Left lobe of liver (tissue), 2 donors: Measurements from ENCODE around the gene IL16. TPM values are rescaled to one million over a fixed set of nuclear protein-coding genes. Genes with fewer than 3 reads are reported as not detected.
"Not testable (repeated sequence)": the region's sequence is repeated elsewhere in the genome, so short reads cannot be mapped to it uniquely, and the experiment has no call there.

Source experiments
- ATAC-seq: fragments of 200-7000 bp; cut with Tn5 transposase; one replicate; pipeline ENCODE4 v1.9.1; 2020; ENCODE audit warnings: mild to moderate bottlenecking, moderate library complexity
- DNase-seq: peaks from one replicate; pipeline ENCODE4 v3.0.0-alpha.2; 2020; ENCODE audit warnings: low spot score
- total RNA-seq: library from RNA; stranded (reverse); gene quantifications from one replicate; pipeline ENCODE4 v1.2.1, GENCODE V29; 2021
- donor health status: DM: no; HTN: no; CAD: no; lungs with moderate emphysema.
- donor health status: DM: no; HTN: yes; CAD: no.

IL16 gene
- total RNA-seq = 2.1 TPM

DNA sequence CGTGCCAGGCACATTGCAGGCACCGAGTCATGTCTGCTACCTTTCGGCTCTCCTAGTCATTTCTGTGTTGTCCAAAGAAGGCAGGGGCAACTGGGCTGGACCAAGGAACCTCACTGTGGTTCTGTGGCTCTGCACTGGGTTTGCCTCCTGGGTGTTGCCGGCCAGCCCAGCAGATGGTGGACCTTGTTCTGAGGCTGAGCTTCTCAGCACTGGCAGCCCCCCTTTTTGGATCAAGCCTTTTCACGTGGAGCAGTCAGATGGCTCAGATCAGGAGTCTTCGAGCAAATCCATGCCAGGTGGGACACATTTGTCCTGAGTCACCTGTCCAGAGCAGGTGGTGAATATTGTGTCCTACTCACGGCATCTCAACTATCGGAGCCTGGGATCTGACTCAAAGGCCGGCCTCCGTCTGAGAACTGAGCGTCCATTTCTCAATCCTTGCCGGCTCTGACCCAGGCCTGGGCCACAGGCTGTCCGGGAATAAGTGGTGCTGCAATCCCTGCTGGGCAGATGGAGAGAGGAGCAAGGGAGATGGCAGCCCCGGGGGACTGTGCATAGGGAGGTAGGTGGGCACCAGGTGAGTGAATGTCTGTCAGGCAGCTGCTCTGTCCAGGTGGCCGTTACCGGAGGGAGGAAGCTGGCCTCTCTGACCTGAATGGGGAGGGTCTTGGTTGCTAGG lies at the start of gene IL16:
Gene IL16 (plus strand): TSS at position 304 of the 679 bp plus-strand sequence. CDS start 28,521 bp downstream, outside the sequence.
- ATAC-seq (no peak), DNase-seq (no peak)

DNA sequence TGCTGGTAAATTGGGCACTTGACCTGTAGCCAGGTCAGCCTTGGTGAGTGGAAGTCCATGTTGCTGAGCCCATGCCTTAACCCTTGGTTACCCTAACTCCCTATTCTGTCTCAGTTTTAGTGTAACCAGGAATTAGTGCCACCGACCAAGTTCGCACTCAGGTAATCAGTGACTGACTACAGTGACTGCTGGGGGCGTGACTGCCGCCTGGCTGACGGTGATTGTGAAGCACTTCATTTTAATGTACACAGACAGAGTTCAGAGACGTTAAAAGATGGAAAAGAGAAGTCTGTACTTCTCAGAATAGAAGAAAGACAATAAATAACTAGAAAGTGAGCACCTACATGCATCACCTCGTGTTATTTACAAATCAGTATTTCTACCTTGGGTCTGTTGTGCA lies 45.3 kb upstream of the IL16 start:
- no peak for ATAC-seq
- DNase-seq = no peak

DNA sequence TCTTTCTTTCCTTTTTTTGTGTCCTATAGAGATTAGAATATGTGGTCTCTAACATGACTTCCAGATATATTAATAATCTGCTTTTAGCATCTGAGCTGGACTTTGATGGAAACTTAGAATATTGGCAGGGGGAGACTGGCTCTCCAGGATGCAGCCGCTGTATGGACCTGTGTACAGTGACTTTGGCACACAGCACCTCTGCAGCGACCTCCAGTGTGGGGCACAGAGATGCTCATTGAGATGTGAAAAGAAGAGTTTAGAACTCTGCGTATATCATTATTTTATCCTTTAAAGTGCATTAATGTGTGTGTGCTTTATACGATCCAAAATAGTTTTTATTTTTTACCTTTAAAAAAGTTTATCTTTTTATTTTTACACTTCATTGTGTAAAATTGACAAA lies 44.3 kb upstream of the IL16 start:
- DNase-seq = no peak
- ATAC-seq = no peak

DNA sequence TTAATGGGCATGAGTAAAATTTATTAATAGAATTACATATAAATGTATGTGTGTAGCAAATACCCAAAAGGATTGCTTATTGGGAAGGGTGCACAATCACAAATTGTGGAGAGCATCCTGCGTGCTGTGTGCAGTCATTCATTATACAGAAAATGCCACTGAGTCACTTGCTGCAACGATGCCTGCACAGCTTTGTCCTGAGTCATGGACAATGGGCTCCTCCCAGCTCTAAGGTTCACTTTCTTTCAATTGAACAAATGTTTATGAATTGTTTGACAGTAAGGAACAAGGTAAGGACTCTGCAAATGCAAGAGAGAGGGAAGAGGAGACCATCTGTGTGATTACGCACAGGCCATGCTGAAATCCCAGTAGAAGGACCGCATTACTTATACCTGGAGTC lies 43.9 kb upstream of the IL16 start:
- no peak for ATAC-seq
- DNase-seq = no peak

DNA sequence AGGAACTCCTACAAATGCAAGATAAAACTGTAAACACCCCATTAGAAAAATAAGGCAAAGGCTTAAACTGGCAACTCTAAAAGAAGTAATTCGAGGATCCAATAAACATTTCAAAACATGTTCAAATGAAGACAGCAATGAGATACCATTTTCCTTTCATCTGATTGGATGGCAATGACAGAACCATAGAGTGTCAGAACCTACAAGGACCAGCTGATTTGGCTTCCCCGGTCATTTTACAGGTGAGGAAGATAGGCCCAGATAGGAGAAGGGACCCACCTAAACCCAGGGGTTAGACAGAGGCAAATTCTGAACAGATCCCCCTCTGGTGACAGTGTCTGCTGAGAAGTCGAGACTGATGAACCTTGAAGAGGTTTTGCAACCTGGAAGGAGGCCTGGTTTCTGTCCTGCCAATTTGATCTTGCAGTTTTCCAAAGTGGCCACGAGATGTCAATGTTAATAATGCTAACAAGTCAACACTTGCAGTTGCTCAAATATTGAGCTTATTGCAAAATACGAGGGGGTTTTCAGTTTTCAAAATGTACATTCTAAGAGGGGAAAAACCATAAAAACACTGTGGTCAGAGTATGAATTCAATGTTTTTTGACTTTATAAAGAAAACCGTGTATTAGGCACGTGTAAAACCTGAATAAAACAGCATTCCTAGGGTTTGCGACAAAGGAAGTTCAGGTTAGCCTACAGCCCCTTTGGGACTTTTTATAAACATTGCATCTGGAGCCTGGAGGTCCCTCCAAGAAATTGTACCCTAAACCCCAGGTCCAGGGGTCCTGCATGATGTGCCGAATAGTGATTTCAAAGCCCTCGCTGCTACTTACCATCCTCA lies 41.1 kb upstream of the IL16 start:
- ATAC-seq = peak; percentile 95
- peak; percentile 54 for DNase-seq

DNA sequence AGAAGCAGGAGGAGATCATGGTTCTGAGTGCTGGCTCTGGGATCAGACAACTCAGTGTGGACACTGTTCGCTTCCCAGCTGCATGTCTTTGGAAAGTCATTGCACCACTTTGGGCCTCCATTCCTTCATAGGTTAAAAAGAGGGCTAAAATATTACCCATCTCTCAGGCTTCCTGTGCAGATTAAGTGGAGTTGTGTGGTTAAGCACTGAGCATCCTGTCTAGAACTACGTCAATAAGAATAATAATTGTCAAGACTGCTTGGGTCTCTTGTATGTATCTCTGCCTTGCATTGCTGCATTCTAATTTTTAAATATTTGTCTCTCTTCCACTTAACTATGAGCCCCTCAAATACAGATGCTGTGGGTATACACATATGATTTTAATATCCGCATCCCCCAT lies 40.4 kb upstream of the IL16 start:
- DNase-seq = no peak

DNA sequence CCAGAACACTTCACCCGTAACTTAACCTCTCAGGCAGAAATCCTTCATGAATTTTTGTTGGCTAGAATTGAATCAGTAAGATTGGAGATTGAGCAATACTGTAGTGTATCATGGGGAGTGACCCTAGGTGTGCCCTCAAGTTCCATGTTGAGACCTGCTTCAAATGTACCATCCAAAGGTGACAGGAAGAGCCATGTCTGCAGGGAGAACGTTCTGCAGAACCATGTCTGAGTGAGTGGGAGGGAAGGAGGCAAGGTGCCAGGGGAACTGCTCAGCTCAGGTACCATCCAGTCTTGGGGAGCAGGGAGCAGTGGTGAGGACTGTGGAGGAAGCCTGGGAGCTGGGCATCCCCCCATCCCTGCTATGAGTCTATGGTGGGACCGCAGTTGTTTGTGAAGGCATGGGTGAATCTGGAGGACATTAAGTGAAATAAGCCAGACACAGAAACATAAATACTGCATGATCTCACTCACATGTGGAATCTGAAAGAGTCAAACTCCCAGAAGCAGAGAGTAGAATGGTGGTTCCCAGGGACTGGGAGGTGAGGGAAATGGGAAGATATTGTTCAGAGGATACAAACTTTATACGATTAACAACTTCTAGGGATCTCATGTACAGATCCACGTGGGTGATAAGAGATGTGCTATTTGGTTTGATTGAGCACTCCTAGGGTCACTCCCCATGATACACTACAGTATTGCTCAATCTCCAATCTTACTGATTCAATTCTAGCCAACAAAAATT lies 39.3 kb upstream of the IL16 start:
- ATAC-seq = peak; percentile 13
- no peak for DNase-seq

More for the DNA sequence above, 40.4 kb upstream of the IL16 start:
- ATAC-seq = no peak

DNA sequence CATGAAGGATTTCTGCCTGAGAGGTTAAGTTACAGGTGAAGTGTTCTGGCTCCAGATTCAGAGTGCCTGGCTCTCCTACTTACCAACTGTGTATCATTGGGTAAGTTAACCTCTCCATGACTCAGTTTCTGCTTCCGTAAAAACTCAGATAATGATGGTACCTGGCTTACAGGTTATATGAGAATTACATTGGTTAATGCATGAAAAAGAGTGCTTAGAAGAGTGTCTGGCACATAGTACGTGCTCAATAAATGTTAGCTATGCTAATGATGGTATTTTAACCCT lies 38.8 kb upstream of the IL16 start:
- ATAC-seq (no peak), DNase-seq (no peak)

DNA sequence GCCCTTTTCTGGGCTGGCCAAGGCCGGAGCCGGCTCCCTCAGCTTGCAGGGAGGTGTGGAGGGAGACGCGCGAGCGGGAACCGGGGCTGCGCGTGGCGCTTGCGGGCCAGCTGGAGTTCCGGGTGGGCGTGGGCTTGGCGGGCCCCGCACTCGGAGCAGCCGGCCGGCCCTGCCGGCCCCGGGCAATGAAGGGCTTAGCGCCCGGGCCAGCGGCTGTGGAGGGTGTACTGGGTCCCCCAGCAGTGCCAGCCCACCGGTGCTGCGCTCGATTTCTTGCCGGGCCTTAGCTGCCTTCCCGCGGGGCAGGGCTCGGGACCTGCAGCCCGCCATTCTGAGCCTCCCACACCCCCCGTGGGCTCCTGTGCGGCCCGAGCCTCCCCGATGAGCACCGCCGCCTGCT lies 38.1 kb upstream of the IL16 start:
- DNase-seq, ATAC-seq: not testable (repeated sequence)

DNA sequence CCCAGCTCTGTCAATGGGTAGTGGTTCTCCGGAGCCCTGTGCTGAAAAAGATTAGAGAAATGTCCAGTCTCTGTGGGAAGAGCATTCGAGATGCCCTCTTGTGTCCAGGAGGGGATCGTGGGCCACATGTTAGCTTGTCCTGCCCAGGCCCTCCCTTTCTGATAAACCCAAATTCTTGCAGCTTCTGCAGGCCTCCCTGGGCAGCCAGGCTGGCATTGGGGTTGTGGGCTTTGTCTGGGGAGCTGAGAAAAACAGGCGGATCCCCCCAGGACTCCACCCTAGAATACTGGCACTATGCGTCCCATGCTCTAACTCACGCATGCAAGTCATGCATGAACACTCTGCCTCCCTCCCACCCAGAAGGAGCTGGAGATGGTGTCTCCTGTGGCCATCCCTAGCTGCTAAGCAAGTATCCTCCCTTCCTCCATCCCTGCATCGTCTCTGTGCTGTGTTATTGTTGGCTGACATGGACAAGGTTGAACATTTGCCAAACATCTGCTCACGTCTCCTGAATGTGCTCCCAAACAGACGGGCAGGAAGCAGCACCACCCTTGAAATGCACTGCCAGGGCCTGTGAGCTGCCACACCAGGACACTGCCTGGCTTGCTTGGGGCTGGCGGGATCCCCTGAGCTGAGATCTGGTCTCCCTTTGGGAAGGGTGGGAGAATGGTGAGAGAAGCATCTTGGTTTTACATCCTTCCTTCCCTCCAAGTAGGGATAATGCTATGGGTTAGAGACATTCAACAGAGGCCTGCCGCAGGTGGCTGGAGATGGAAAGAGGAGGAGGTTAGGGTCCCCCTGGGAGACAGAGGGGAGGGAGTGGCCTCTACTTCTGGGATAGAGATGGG lies 36.1 kb upstream of the IL16 start:
- ATAC-seq (no peak), DNase-seq (no peak)

DNA sequence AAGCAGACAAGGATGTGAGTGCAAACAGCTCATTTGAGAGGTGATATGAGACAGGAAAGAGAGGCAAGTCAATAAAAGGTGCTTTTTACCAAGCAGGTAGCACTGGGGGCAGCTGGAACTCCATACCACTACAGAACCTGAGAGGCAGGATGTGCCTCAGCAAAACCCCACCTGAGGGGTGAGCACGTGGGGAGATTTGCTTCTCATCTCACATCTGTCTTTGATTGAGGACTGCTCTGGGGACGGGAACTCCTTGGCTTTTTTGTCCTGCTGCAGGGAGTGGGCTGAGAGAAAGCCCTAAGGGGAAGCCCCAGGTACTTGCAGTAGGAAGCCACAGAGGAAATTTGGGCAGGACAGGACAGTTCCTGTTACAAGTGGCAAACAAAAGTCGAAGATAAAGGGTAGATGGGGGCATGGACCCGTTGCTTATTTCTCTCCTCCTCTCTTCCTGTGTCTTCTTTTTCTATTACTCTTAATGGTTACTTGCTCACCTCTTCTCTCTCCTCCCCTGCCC lies 35.5 kb upstream of the IL16 start:
- ATAC-seq = no peak

DNA sequence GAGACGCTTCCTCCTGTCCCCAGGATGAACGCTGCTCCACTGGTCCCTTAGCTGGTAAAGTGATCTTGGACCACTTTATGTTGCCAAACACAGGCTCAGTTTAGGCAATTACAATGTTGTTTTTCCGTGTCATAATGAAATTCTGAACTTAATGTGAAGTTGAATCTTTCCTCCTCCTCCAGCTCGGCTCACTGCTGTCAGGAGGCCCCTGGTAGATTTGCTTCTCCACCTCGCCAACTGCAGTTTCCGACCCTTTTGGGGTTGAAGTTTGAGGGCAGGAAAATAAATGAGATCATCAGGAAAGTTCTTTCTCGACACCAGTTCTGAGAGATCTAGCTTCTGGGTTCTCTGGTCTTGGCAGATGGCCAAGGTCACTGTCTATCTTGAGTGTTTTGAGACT lies 34.8 kb upstream of the IL16 start:
- ATAC-seq = no peak

More for the DNA sequence above, 35.5 kb upstream of the IL16 start:
- DNase-seq = no peak

DNA sequence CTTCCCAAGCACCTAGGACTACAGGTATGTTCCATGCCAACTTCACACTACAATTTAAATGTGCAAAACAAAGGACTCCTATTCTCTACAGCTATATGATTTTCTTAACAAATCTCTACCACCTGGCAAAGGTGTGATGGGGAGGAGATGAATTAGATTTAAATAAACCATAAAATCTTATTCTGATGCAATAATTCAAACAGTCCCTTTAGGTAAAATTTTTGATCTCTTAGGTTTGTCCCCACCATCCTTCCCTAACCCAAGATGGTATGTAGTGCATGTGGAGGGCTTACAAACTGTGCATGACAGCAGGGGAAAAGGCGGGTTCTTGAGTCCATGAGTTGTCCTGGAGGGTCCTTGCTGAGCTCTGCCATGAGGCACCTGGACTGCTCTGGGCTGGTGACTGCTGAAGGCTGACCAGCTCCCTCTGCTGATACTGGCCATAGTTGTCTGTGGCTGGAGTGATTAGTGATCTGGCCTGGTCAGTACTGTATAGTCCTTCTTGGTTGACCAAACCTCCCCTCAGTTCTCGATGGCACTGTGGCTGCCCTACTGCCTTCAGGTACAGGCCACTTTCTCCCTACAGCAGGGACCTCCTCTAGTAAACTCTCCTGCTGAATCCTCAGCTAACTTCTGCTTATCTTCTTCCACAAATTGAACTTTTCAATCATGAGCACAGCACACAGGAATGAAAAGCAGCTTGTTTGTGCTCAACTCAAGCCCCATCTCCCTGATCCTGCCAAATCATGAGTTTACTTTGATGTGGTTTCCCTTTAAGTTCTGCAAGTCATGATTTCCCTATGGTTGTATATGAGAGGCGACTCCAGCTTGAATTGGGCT lies 32.5 kb upstream of the IL16 start:
- peak; percentile 63 for ATAC-seq
- no peak for DNase-seq

More for the DNA sequence above, 34.8 kb upstream of the IL16 start:
- DNase-seq = no peak

DNA sequence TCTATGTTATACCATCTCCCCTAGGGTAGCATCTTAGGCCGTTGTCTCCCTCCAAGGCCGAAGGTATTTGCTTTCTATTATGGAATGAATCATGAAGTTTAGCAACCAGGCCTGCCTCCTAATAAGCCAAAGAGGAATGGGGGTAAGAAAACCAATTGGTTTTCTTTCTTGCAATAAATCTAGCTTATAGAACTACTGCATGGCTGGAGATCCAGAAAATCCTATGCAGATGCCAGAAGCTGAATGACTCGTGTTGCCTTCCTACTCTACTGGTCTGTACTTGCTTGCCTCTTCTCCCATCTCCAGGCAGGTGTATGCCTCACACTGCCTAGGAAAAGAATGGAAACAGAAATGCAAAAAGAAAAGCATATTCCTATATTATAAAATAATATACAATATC lies 31.1 kb upstream of the IL16 start:
- ATAC-seq = no peak
- no peak for DNase-seq

DNA sequence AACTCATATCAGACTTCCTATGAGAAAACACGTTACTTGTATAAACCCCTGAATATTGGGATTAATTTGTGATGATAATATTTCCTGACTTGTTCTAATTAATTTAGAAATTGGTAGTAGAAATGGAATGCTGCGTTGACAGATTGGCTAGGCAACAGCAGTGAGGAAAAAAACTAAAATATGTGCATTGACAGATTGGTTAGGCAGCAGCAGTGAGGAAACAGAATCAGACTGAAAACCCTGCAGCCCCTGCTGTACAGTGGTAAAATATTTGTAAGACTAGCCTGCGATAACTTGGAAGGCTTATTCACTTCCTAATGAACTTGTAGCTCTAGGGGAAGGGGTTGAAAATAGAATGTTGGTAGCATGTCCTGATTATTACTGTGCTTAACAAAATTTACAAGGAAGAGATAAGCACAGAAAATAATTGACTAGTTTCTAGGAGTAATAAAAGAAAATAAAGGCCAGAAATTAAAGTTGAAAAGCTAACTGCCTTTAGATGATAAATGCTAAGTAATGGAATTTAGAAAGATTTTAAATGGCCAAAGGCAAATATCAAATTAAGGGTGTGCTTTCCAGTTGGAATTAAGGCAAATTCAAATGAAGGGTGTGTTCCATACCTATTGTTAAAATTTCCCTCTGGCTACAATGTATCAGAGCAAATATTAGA lies 29.9 kb upstream of the IL16 start:
- ATAC-seq (no peak), DNase-seq (no peak)

DNA sequence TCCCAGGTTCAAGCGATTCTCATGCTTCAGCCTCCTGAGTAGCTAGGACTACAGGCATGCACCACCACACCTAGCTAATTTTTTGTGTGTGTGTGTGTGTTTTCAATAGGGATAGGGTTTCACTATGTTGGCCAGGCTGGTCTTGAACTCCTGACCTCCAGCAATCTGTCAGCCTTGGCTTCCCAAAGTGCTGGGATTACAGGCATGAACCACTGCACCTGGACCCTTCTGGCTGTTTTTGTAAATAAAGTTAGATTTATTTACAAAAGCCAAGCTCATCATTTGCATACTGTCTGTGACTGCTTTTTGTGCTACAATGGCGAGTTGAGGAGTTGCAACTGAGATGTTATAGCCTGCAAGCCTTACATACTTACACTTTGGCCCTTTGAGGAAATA lies 28.6 kb upstream of the IL16 start:
- ATAC-seq = no peak
- no peak for DNase-seq

DNA sequence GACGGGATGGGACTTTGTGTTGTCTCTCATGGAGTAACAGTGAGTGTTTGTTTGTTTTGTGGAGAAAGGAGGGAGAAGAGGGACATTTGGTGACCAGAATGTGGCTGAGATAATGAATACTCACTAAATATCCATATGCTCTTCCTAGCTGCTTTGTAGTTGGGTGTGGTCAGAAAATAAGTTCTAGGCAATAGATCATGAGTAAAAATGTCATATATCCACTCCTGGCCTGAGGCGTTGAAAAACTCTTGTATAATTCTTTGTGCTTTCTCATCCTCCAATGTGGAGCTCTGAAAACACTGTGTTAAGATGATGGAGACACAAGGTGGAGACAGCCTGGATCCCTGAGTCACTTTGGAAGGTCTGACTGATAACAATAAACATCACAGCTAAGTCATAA lies 28.0 kb upstream of the IL16 start:
- DNase-seq = no peak
- no peak for ATAC-seq

DNA sequence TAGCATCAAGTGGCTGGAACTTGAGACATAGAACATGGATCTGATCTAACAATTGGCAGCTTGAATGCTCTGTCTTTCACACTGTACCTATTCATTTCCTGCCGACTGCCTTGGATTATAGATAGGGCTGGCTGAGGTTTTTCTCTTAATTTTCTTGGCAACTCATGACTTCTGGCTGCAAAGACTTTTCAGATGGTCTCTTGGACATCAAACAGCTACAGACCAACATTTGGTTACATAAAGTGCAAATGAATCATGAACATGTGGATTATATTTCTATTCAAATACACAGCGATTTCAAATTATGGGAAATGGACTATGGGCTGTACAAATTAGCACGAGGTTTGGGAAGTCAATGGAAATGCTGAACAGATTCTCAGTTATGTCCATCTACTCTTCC lies 26.2 kb upstream of the IL16 start:
- ATAC-seq = no peak
- DNase-seq = no peak

DNA sequence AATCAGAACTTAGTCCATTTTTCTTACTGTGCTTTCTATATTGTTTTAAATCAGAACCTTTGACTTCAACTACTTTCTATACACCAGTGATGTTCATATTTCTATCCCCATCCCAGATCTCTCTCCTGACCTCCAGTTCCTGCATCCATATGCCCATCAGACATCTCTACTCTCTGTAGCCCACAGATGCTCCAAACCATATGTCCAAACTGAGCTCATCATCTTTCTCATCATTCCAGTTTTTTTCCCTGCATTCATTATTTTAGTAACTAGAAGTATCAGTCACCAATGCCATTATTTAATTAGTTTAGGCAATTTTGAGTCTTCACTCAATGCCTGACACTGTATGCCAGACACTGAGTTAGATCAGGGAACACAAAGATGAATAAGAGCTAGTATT lies 25.4 kb upstream of the IL16 start:
- ATAC-seq (no peak), DNase-seq (no peak)
